Epithelial cell of esophagus (primary cell): ENCODE measurements around the gene ERFE.

Experiments used
- DNase-seq: peaks from one replicate; pipeline ENCODE4 v3.0.0; 2010; ENCODE audit warnings: low read depth
- H3K4me3 ChIP-seq: 2 replicates; pipeline ENCODE4 v1.5.1; 2011; ENCODE audit warnings: mild to moderate bottlenecking, low read length, control low read depth
- CTCF ChIP-seq: IDR thresholded peaks from 2 replicates; pipeline ENCODE4 v1.5.1; 2011; ENCODE audit warnings: low read depth, mild to moderate bottlenecking, low read length, control low read depth, inconsistent platforms; ENCODE audit not compliant: insufficient read depth; ENCODE audit errors: missing control alignments

ERFE gene

GRCh38 chr2:238117199-238118154 is 41.3 kb upstream of the ERFE start:
- H3K4me3 ChIP-seq = no peak overlapping the region
- no peak for TF ChIP-seq CTCF
- no peak for DNase-seq

- DNase-seq = no peak
- no peak for TF ChIP-seq CTCF
- no peak overlapping the region for H3K4me3 ChIP-seq
These were observed 38.9 kb upstream of the ERFE start for GRCh38 chr2:238119756-238120462.

GRCh38 chr2:238120463-238121298 is 38.1 kb upstream of the ERFE start:
- TF ChIP-seq CTCF = no peak
- peak; percentile 26 for DNase-seq

GRCh38 chr2:238121511-238122286 is 37.1 kb upstream of the ERFE start:
- no peak for DNase-seq
- TF ChIP-seq CTCF = no peak
- no peak overlapping the region for H3K4me3 ChIP-seq

More at GRCh38 chr2:238120463-238121298, 38.1 kb upstream of the ERFE start:
- no peak overlapping the region for H3K4me3 ChIP-seq

GRCh38 chr2:238122287-238123217 is 36.2 kb upstream of the ERFE start:
- H3K4me3 ChIP-seq = no peak overlapping the region
- TF ChIP-seq CTCF = no peak
- DNase-seq = no peak
